Measurements from ENCODE around the gene RBFOX1. TPM values are rescaled to one million over a fixed set of nuclear protein-coding genes. Genes with fewer than 3 reads are reported as not detected.

The RBFOX1 gene
- total RNA-seq, 2 donors from 2014 or later, result 1.6 to 2.6 TPM

GRCh38 chr16:7675628-7676027 lies 343.0 kb downstream of the RBFOX1 start:
- no peak for DNase-seq
- intact Hi-C loops (cut with DNase I), result no loop called here
- H3K36me3 ChIP-seq, result no peaks in the 10 kb centered on the region
- TF ChIP-seq CTCF (IDR thresholded peaks at IDR 0.05), result no peak
- no peaks in the 10 kb centered on the region for H3K4me1 ChIP-seq
- no peak overlapping the region for H3K9ac ChIP-seq (ENCODE audit: low read depth in 2 of 2, low read length in 2 of 2)
- H3K9me3 ChIP-seq, result no peaks in the 10 kb centered on the region
- H3K4me3 ChIP-seq, result no peak overlapping the region
- H3K27me3 ChIP-seq, result no peaks in the 10 kb centered on the region
- H3K27ac ChIP-seq, result no peak overlapping the region

GRCh38 chr16:7680296-7680695 lies 347.7 kb downstream of the RBFOX1 start:
- intact Hi-C loops (cut with DNase I), result no loop called here
- Histone ChIP-seq H3K9me3 (no peaks in the 10 kb centered on the region), H3K4me1 (no peaks in the 10 kb centered on the region), H3K27ac (no peak overlapping the region), H3K36me3 (no peaks in the 10 kb centered on the region), H3K4me3 (no peak overlapping the region), H3K27me3 (no peaks in the 10 kb centered on the region), H3K9ac (ENCODE audit: low read depth in 2 of 2, low read length in 2 of 2) (no peak overlapping the region)
- no peak for TF ChIP-seq CTCF (IDR thresholded peaks at IDR 0.05)
- DNase-seq, result no peak

GRCh38 chr16:7688811-7689210 lies 356.2 kb downstream of the RBFOX1 start:
- intact Hi-C loops (cut with DNase I), result no loop called here
- no peaks in the 10 kb centered on the region for H3K9me3 ChIP-seq
- H3K36me3 ChIP-seq, result no peaks in the 10 kb centered on the region
- H3K4me3 ChIP-seq, result no peak overlapping the region
- H3K4me1 ChIP-seq, result no peaks in the 10 kb centered on the region
- H3K27me3 ChIP-seq, result no peaks in the 10 kb centered on the region
- DNase-seq, result no peak
- H3K9ac ChIP-seq (ENCODE audit: low read depth in 2 of 2, low read length in 2 of 2), result no peak overlapping the region
- TF ChIP-seq CTCF (IDR thresholded peaks at IDR 0.05), result no peak
- H3K27ac ChIP-seq, result no peak overlapping the region

GRCh38 chr16:7689234-7689633 lies 356.6 kb downstream of the RBFOX1 start:
- no peak for DNase-seq
- H3K9ac ChIP-seq (ENCODE audit: low read depth in 2 of 2, low read length in 2 of 2), result no peak overlapping the region
- no peaks in the 10 kb centered on the region for H3K36me3 ChIP-seq
- no peak for TF ChIP-seq CTCF (IDR thresholded peaks at IDR 0.05)
- intact Hi-C loops (cut with DNase I), result no loop called here
- H3K9me3 ChIP-seq, result no peaks in the 10 kb centered on the region
- H3K4me1 ChIP-seq, result no peaks in the 10 kb centered on the region
- no peak overlapping the region for H3K27ac ChIP-seq
- no peaks in the 10 kb centered on the region for H3K27me3 ChIP-seq
- no peak overlapping the region for H3K4me3 ChIP-seq

GRCh38 chr16:7691533-7691932 lies 358.9 kb downstream of the RBFOX1 start:
- H3K27ac ChIP-seq, result no peak overlapping the region
- no peak for DNase-seq
- H3K4me3 ChIP-seq, result no peak overlapping the region
- intact Hi-C loops (cut with DNase I), result no loop called here
- TF ChIP-seq CTCF (IDR thresholded peaks at IDR 0.05), result no peak
- no peaks in the 10 kb centered on the region for H3K36me3 ChIP-seq
- H3K4me1 ChIP-seq, result no peaks in the 10 kb centered on the region
- H3K9ac ChIP-seq (ENCODE audit: low read depth in 2 of 2, low read length in 2 of 2), result no peak overlapping the region
- H3K9me3 ChIP-seq, result no peaks in the 10 kb centered on the region
- H3K27me3 ChIP-seq, result no peaks in the 10 kb centered on the region

GRCh38 chr16:7703672-7704071 lies 371.0 kb downstream of the RBFOX1 start:
- Histone ChIP-seq H3K4me3 (no peak overlapping the region), H3K27me3 (no peaks in the 10 kb centered on the region), H3K4me1 (no peaks in the 10 kb centered on the region), H3K36me3 (no peaks in the 10 kb centered on the region), H3K9me3 (no peaks in the 10 kb centered on the region), H3K9ac (ENCODE audit: low read depth in 2 of 2, low read length in 2 of 2) (no peak overlapping the region), H3K27ac (no peak overlapping the region)
- no peak for DNase-seq
- intact Hi-C loops (cut with DNase I), result no loop called here
- TF ChIP-seq CTCF (IDR thresholded peaks at IDR 0.05), result no peak

All from colonic mucosa (tissue), 4 donors.